ENCODE results near the gene ZNF324B. TPM values are rescaled to one million over a fixed set of nuclear protein-coding genes. Genes with fewer than 3 reads are reported as not detected.

ZNF324B gene
- total and polyA plus RNA-seq, 2 donors (not counting 1 experiment from before 2014, with no cell fraction given) = 5.6 to 17.4 TPM

DNA sequence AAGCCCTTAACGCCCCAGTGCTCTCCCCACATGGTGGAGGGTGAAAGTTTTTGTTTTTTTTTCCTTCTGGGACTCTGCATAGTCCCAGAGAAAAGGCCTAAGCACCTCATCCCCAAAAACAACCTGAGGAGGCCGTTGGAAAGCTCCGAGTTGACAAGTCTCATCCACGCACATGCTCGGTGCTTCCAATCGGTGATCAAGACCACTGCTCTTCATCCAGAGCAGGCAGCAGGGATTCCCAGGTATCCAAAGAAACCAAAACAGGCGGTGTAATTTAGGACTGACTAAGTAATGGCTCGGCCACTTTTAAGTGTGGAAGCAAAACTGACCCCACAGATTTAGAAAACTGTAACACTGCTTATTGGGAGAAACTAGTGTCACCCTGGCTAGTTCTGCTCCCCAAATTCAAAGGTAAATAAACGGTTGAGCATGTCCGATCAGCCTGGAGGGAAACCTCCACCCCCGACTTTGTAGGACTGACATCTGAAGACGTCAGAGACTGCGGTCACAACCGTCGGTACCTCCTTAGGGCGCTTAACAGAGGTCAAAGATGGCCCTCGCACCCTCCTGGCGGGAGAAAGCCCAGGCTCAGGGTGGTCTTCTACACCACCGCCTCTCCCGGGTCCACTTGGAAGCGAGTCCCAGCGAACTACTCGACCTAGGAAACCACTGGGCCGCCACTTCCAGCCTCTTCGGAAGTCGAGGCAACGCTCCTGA, 23.7 kb downstream of the ZNF324B start:
- Mint-ChIP-seq H3K27me3 (no peaks in the 10 kb centered on the region), H3K4me3 (peak overlapping the region; percentile 98), H3K27ac (peak overlapping the region; percentile 98), H3K4me1 (peaks cover 20% of the 10 kb centered on the region), H3K9me3 (ENCODE audit: insufficient read depth) (no peaks in the 10 kb centered on the region)
- peak overlapping the region; percentile 69 for H3K9ac ChIP-seq (ENCODE audit: low read length)
- peak overlapping the region; percentile 91 for H3K4me2 ChIP-seq (replicated peaks; ENCODE audit: low read depth, low read length, poor library complexity, severe bottlenecking)
- intact Hi-C loops (cut with micrococcal nuclease) = loop anchor here (1.0 to 5.0 kb wide), 8 partner anchors 24 to 113 kb away; partner anchors contain the start of genes MZF1, TRIM28, ZNF324B and ZNF497
- H3K4me3 ChIP-seq (ENCODE audit: control extremely low read depth in 1 of 5, extremely low read depth in 1 of 5, insufficient read depth in 1 of 5, low read depth in 2 of 5, low read length in 4 of 5) = peak overlapping the region; percentile 39 to 85 (median 70)
- H3K4me1 ChIP-seq (ENCODE audit: control insufficient read depth in 2 of 2, insufficient read depth in 2 of 2, low read length in 2 of 2) = peaks cover 14 to 18% of the 10 kb centered on the region in 2 donors
- 25% methylated on average over 25 of the region's 27 CpGs for WGBS (ENCODE audit: insufficient coverage)
- POLR2A ChIA-PET = interaction anchor here (1.1 to 1.3 kb wide), 3 partner anchors 21 to 45 kb away, joined by 3 to 4 read pairs (median 3); partner anchors contain the start of genes ZBTB45 and ZNF132
- H3K27ac ChIP-seq (ENCODE audit: low read length in 2 of 2) = peak overlapping the region; percentile 82 to 89
- CTCF ChIA-PET = interaction anchor here (0.6 to 1.3 kb wide), 2 partner anchors 93 to 193 kb away, joined by 4 to 5 read pairs; no protein-coding TSS in a partner anchor
- H3K79me2 ChIP-seq (ENCODE audit: control insufficient read depth, insufficient read depth, low read length) = no peaks in the 10 kb centered on the region
- ATAC-seq (ENCODE audit: low read depth) = no peak
- H2AFZ ChIP-seq (ENCODE audit: insufficient read depth, low read depth, low read length, poor library complexity, severe bottlenecking) = peak overlapping the region; percentile 78
- no peaks in the 10 kb centered on the region for H3K9me3 ChIP-seq (ENCODE audit: control extremely low read depth in 1 of 3, control insufficient read depth in 2 of 3, insufficient read depth in 1 of 3, low read length in 2 of 3)
- DNase-seq = no peak
- H4K20me1 ChIP-seq (ENCODE audit: control insufficient read depth, insufficient read depth, low read length, poor library complexity, severe bottlenecking) = no peaks in the 10 kb centered on the region
- H3K36me3 ChIP-seq (replicated peaks in 1 of 2; ENCODE audit: control extremely low read depth in 1 of 2, control insufficient read depth in 1 of 2, extremely low read depth in 1 of 2, insufficient read depth in 2 of 2, low read length in 1 of 2) = peaks cover 4 to 13% of the 10 kb centered on the region in 2 experiments
- H3K27me3 ChIP-seq (replicated peaks in 1 of 4; ENCODE audit: control extremely low read depth in 1 of 4, control insufficient read depth in 3 of 4, insufficient read depth in 4 of 4, low read length in 3 of 4) = no peaks in the 10 kb centered on the region
- TF ChIP-seq, protein P1, sequence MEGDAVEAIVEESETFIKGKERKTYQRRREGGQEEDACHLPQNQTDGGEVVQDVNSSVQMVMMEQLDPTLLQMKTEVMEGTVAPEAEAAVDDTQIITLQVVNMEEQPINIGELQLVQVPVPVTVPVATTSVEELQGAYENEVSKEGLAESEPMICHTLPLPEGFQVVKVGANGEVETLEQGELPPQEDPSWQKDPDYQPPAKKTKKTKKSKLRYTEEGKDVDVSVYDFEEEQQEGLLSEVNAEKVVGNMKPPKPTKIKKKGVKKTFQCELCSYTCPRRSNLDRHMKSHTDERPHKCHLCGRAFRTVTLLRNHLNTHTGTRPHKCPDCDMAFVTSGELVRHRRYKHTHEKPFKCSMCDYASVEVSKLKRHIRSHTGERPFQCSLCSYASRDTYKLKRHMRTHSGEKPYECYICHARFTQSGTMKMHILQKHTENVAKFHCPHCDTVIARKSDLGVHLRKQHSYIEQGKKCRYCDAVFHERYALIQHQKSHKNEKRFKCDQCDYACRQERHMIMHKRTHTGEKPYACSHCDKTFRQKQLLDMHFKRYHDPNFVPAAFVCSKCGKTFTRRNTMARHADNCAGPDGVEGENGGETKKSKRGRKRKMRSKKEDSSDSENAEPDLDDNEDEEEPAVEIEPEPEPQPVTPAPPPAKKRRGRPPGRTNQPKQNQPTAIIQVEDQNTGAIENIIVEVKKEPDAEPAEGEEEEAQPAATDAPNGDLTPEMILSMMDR (IDR thresholded peaks at IDR 0.05) = no peak
- TF ChIP-seq EZH2 (IDR thresholded peaks at IDR 0.05; ENCODE audit: borderline replicate concordance, insufficient read depth, low read depth, low read length, poor library complexity, severe bottlenecking) = no peak

All from B cell (primary cell).